ENCODE measurements around the gene ZNF474. TPM values are rescaled to one million over a fixed set of nuclear protein-coding genes. Genes with fewer than 3 reads are reported as not detected.
A peak's percentile ranks its signal among the peaks of the same experiment; 100 is the strongest.

The ZNF474 gene
- total RNA-seq, 1 donor from 2014 or later: 0.45 TPM

GRCh38 chr5:122187426-122187825 lies 58.1 kb downstream of the ZNF474 start:
- no peak for FAIRE-seq
- Mint-ChIP-seq H3K4me3 (ENCODE audit: unreplicated experiment) (no peak overlapping the region), H3K36me3 (ENCODE audit: low read depth, unreplicated experiment) (no peaks in the 10 kb centered on the region), H3K27me3 (ENCODE audit: low read depth, unreplicated experiment) (no peaks in the 10 kb centered on the region), H3K4me1 (ENCODE audit: low read depth, unreplicated experiment) (peaks cover 15% of the 10 kb centered on the region), H3K9me3 (ENCODE audit: unreplicated experiment) (peaks cover 2% of the 10 kb centered on the region), H3K27ac (ENCODE audit: unreplicated experiment) (no peak overlapping the region)
- Histone ChIP-seq H4K20me1 (ENCODE audit: insufficient read depth, low read length) (no peaks in the 10 kb centered on the region), H3K4me2 (ENCODE audit: low read length) (no peak overlapping the region), H3K27me3 (ENCODE audit: insufficient read depth, low read length) (no peaks in the 10 kb centered on the region), H3K9ac (ENCODE audit: low read length) (no peak overlapping the region), H3K4me3 (ENCODE audit: insufficient read depth, low read depth, low read length) (no peak overlapping the region), H3K27ac (ENCODE audit: low read depth, low read length) (no peak overlapping the region), H3K79me2 (ENCODE audit: insufficient read depth, low read length) (no peaks in the 10 kb centered on the region), H2AFZ (ENCODE audit: low read depth, low read length) (no peak overlapping the region), H3K36me3 (ENCODE audit: insufficient read depth, low read length) (no peaks in the 10 kb centered on the region), H3K9me3 (ENCODE audit: insufficient read depth, low read depth, low read length) (no peaks in the 10 kb centered on the region), H3K4me1 (ENCODE audit: insufficient read depth, low read length) (peaks cover 19% of the 10 kb centered on the region)
- TF ChIP-seq CTCF (IDR thresholded peaks at IDR 0.05; ENCODE audit: insufficient read depth, low read depth, low read length) (no peak), EZH2 (IDR thresholded peaks at IDR 0.05; ENCODE audit: insufficient read depth, low read length) (no peak)
- DNase-seq (ENCODE audit: low read depth): no peak

- Histone ChIP-seq H2AFZ (ENCODE audit: low read depth, low read length) (no peak overlapping the region), H3K4me2 (ENCODE audit: low read length) (no peak overlapping the region), H3K9ac (ENCODE audit: low read length) (no peak overlapping the region), H3K27ac (ENCODE audit: low read depth, low read length) (no peak overlapping the region), H3K4me3 (ENCODE audit: insufficient read depth, low read depth, low read length) (no peak overlapping the region), H3K9me3 (ENCODE audit: insufficient read depth, low read depth, low read length) (no peaks in the 10 kb centered on the region), H3K27me3 (ENCODE audit: insufficient read depth, low read length) (no peaks in the 10 kb centered on the region), H4K20me1 (ENCODE audit: insufficient read depth, low read length) (no peaks in the 10 kb centered on the region), H3K79me2 (ENCODE audit: insufficient read depth, low read length) (no peaks in the 10 kb centered on the region), H3K4me1 (ENCODE audit: insufficient read depth, low read length) (no peaks in the 10 kb centered on the region), H3K36me3 (ENCODE audit: insufficient read depth, low read length) (no peaks in the 10 kb centered on the region)
- FAIRE-seq: no peak
- DNase-seq (ENCODE audit: low read depth): no peak
- TF ChIP-seq CTCF (IDR thresholded peaks at IDR 0.05; ENCODE audit: insufficient read depth, low read depth, low read length) (no peak), EZH2 (IDR thresholded peaks at IDR 0.05; ENCODE audit: insufficient read depth, low read length) (no peak)
- H3K36me3 Mint-ChIP-seq (ENCODE audit: low read depth, unreplicated experiment): no peaks in the 10 kb centered on the region
- H3K4me3 Mint-ChIP-seq (ENCODE audit: unreplicated experiment): no peak overlapping the region
- peaks cover 4% of the 10 kb centered on the region for H3K4me1 Mint-ChIP-seq (ENCODE audit: low read depth, unreplicated experiment)
- H3K9me3 Mint-ChIP-seq (ENCODE audit: unreplicated experiment): peaks cover 2% of the 10 kb centered on the region
- H3K27me3 Mint-ChIP-seq (ENCODE audit: low read depth, unreplicated experiment): no peaks in the 10 kb centered on the region
- no peak overlapping the region for H3K27ac Mint-ChIP-seq (ENCODE audit: unreplicated experiment)
Measured at GRCh38 chr5:122190156-122190555, 60.8 kb downstream of the ZNF474 start.

- H3K9ac ChIP-seq (ENCODE audit: low read length): no peak overlapping the region
- no peaks in the 10 kb centered on the region for H3K9me3 Mint-ChIP-seq (ENCODE audit: unreplicated experiment)
- no peaks in the 10 kb centered on the region for H3K36me3 ChIP-seq (ENCODE audit: insufficient read depth, low read length)
- no peak overlapping the region for H3K4me3 Mint-ChIP-seq (ENCODE audit: unreplicated experiment)
- H3K4me3 ChIP-seq (ENCODE audit: insufficient read depth, low read depth, low read length): no peak overlapping the region
- DNase-seq (ENCODE audit: low read depth) (peak; percentile 46), FAIRE-seq (no peak)
- no peaks in the 10 kb centered on the region for H3K79me2 ChIP-seq (ENCODE audit: insufficient read depth, low read length)
- no peaks in the 10 kb centered on the region for H3K27me3 Mint-ChIP-seq (ENCODE audit: low read depth, unreplicated experiment)
- H4K20me1 ChIP-seq (ENCODE audit: insufficient read depth, low read length): no peaks in the 10 kb centered on the region
- H3K4me2 ChIP-seq (ENCODE audit: low read length): no peak overlapping the region
- TF ChIP-seq CTCF (IDR thresholded peaks at IDR 0.05; ENCODE audit: insufficient read depth, low read depth, low read length): peak; percentile 70
- no peak for TF ChIP-seq EZH2 (IDR thresholded peaks at IDR 0.05; ENCODE audit: insufficient read depth, low read length)
- H2AFZ ChIP-seq (ENCODE audit: low read depth, low read length): peak overlapping the region; percentile 5
- H3K27me3 ChIP-seq (ENCODE audit: insufficient read depth, low read length): no peaks in the 10 kb centered on the region
- no peaks in the 10 kb centered on the region for H3K36me3 Mint-ChIP-seq (ENCODE audit: low read depth, unreplicated experiment)
- H3K27ac Mint-ChIP-seq (ENCODE audit: unreplicated experiment): no peak overlapping the region
- no peaks in the 10 kb centered on the region for H3K9me3 ChIP-seq (ENCODE audit: insufficient read depth, low read depth, low read length)
- H3K27ac ChIP-seq (ENCODE audit: low read depth, low read length): no peak overlapping the region
- H3K4me1 ChIP-seq (ENCODE audit: insufficient read depth, low read length): no peaks in the 10 kb centered on the region
- H3K4me1 Mint-ChIP-seq (ENCODE audit: low read depth, unreplicated experiment): no peaks in the 10 kb centered on the region
Measured at GRCh38 chr5:122192497-122193496, 63.5 kb downstream of the ZNF474 start.

Data from astrocyte (in vitro differentiated cells and primary cell).